Measurements from ENCODE around the gene RABGEF1.
"Not testable (repeated sequence)": the region's sequence is repeated elsewhere in the genome, so short reads cannot be mapped to it uniquely, and the experiment has no call there.

RABGEF1 gene

DNA sequence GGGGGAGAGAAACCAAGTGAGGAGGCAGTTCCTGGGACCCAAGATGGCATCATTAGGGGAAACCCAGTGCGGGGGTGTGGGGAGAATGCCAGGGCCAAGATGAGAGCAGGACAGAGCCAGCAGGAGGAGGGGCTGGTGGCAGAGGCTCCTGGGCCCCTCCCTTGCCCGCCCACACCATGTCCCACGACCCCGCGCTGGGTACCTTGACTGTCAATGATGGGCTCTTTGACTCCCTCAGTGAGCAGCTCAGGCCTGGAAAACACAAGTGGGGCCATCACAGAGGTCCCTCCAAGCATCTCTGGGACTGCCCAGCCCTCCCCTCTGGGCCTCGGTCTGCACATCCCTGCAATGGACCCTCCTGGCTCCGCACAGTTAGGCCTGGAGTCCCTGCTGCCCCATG, 75.4 kb downstream of the RABGEF1 start:
- H3K4me3 ChIP-seq (ENCODE audit: low read depth in 1 of 2, low read length in 1 of 2), result no peak overlapping the region
- H3K27ac ChIP-seq, result no peak overlapping the region
- TF ChIP-seq, protein P1, sequence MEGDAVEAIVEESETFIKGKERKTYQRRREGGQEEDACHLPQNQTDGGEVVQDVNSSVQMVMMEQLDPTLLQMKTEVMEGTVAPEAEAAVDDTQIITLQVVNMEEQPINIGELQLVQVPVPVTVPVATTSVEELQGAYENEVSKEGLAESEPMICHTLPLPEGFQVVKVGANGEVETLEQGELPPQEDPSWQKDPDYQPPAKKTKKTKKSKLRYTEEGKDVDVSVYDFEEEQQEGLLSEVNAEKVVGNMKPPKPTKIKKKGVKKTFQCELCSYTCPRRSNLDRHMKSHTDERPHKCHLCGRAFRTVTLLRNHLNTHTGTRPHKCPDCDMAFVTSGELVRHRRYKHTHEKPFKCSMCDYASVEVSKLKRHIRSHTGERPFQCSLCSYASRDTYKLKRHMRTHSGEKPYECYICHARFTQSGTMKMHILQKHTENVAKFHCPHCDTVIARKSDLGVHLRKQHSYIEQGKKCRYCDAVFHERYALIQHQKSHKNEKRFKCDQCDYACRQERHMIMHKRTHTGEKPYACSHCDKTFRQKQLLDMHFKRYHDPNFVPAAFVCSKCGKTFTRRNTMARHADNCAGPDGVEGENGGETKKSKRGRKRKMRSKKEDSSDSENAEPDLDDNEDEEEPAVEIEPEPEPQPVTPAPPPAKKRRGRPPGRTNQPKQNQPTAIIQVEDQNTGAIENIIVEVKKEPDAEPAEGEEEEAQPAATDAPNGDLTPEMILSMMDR (IDR thresholded peaks at IDR 0.05), result no peak
- H3K27me3 ChIP-seq, result no peaks in the 10 kb centered on the region
- peaks cover 7 to 8% of the 10 kb centered on the region in 2 experiments for H3K4me1 ChIP-seq (ENCODE audit: control insufficient read depth in 1 of 2, insufficient read depth in 1 of 2, low read depth in 1 of 2, low read length in 1 of 2)
- H3K36me3 ChIP-seq, result peaks cover 13% of the 10 kb centered on the region
- H3K9me3 ChIP-seq, result no peaks in the 10 kb centered on the region

DNA sequence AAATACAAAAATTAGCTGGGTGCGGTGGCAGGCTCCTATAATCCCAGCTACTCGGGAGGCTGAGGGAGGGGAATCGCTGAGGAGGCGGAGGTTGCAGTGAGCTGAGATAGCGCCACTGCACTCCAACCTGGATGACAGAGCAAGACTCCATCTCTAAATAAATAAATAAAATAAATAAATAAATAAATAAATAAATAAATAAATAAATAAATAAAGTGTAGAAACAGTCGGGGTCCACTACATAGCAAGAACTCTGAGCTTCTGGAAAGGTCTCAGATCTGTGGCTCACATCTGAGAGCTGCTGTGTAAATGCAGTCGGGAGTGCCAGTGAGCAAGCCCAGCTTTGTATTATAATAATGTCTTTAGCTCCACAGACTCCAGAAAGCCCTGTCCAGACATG, 76.1 kb downstream of the RABGEF1 start:
- not testable (repeated sequence) for H3K4me3 ChIP-seq (ENCODE audit: low read depth in 1 of 2, low read length in 1 of 2); H3K27me3 ChIP-seq; H3K36me3 ChIP-seq; H3K4me1 ChIP-seq (ENCODE audit: control insufficient read depth in 1 of 2, insufficient read depth in 1 of 2, low read depth in 1 of 2, low read length in 1 of 2); H3K9me3 ChIP-seq
- peak overlapping the region; percentile 57 for H3K27ac ChIP-seq

DNA sequence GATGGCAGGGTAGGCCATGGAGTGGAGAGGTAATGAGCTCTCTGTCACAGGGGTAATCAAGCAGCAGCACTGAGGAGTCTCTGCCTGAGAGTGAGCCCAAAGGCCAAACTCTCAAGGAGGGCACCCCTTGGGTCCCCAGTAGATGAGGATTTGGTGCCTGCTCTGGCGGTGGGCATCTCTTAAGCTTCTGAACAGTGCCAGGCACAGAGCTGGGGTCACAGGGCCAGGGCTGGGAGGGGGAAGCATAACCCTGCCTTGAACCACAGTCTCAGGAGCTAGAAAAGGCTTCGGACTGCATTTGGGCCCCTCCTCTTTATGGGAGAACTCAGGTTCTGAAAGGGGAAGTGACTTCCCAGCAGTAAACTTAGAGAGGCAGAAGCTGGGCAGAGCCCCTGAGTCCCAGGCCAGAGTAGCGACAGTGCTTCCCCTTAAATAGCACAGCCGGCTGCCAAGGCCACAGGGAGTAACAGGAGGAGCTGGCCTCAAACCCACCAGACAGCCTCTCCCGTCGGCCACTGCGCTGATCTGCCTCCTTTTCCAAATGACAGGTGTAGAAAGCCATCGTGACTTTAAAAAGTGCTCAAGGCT, 76.8 kb downstream of the RABGEF1 start:
- not testable (repeated sequence) for H3K9me3 ChIP-seq; H3K4me3 ChIP-seq (ENCODE audit: low read depth in 1 of 2, low read length in 1 of 2); H3K4me1 ChIP-seq (ENCODE audit: control insufficient read depth in 1 of 2, insufficient read depth in 1 of 2, low read depth in 1 of 2, low read length in 1 of 2); H3K27me3 ChIP-seq; H3K36me3 ChIP-seq
- H3K27ac ChIP-seq, result peak overlapping the region; percentile 57

DNA sequence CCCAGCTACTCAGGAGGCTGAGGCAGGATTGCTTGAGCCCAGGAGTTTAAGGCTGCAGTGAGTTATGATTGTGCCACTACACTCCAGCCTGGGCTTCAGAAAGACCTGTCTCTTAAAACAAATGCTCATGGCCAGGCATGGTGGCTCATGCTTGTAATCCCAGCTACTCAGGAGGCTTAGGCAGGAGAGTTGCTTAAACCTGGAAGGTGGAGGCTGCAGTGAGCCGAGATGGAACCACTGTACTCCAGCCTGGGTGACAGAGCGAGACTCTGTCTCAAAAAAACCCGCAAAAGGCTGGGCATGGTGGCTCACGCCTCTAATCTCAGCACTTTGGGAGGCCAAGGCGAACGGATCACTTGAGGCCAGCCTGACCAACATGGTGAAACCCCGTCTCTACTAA, 77.4 kb downstream of the RABGEF1 start:
- H3K4me1 ChIP-seq (ENCODE audit: control insufficient read depth in 1 of 2, insufficient read depth in 1 of 2, low read depth in 1 of 2, low read length in 1 of 2); H3K27ac ChIP-seq; H3K9me3 ChIP-seq; H3K36me3 ChIP-seq; H3K4me3 ChIP-seq (ENCODE audit: low read depth in 1 of 2, low read length in 1 of 2); H3K27me3 ChIP-seq: not testable (repeated sequence)

DNA sequence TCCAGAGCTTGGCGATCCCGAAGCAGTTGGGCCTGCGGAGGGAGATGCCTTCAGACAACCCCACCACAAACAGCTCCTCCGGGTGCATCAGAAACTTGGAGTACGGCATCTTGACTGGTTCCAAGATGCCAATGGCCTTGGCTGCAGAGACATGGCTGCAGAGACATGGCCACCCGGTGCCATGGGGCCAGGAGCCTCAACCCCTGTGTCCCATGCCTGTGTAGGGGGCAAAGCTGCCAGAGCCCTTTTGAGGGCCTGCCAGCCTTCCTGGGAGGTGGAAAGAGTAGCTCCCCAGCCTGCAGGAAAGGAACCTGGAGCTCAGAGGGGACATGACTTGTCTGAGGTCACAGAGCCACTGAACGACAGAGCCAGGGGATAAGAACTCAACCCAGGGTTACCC, 83.5 kb downstream of the RABGEF1 start:
- no peaks in the 10 kb centered on the region for H3K4me1 ChIP-seq (ENCODE audit: control insufficient read depth in 1 of 2, insufficient read depth in 1 of 2, low read depth in 1 of 2, low read length in 1 of 2)
- no peaks in the 10 kb centered on the region for H3K27me3 ChIP-seq
- peaks cover 7% of the 10 kb centered on the region for H3K9me3 ChIP-seq
- TF ChIP-seq, protein P1 (IDR thresholded peaks at IDR 0.05), result no peak
- no peak overlapping the region for H3K27ac ChIP-seq
- no peaks in the 10 kb centered on the region for H3K36me3 ChIP-seq
- no peak overlapping the region for H3K4me3 ChIP-seq (ENCODE audit: low read depth in 1 of 2, low read length in 1 of 2)

DNA sequence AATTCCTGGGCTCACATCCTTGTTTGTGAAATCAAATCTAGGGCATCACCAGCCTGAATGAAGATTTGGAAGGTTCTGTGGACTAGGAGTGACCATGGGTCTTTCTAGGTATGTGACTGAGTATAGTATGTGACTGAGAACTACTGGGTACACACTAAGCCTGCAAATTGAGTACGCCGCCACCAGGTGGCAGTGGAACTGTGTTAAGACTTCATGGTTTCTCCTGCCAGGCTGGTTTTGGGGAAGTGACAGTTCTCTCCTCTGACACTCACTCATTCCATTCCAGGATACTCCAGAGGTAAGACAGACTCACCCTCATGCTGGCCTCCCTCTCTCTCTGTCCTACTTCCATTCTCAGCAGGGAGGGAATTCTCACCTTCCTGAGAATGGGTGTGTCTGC, 85.0 kb downstream of the RABGEF1 start:
- not testable (repeated sequence) for H3K4me3 ChIP-seq (ENCODE audit: low read depth in 1 of 2, low read length in 1 of 2)
- TF ChIP-seq, protein P1 (IDR thresholded peaks at IDR 0.05), result peak; percentile 52

DNA sequence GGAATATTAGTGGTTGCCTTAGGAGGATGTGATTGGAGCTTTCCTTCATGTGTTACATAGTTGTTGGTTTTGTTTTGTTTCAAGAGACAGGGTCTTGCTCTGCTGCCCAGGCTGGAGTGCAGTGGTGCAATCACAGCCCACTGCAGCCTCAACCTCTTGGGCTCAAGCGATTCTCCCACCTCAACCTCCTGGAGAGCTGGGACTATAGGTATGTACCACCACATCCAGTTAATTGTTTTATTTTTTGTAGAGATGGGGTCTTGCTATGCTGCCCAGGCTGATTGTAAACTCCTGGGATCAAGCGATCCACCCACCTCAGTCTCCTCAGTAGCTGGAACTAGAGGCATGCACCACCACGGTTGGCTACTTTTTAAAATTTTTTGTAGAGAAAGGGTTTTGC, 86.1 kb downstream of the RABGEF1 start:
- H3K27ac ChIP-seq, result no peak overlapping the region

More for the DNA sequence above, 85.0 kb downstream of the RABGEF1 start:
- not testable (repeated sequence) for H3K4me1 ChIP-seq (ENCODE audit: control insufficient read depth in 1 of 2, insufficient read depth in 1 of 2, low read depth in 1 of 2, low read length in 1 of 2); H3K27me3 ChIP-seq; H3K9me3 ChIP-seq; H3K27ac ChIP-seq; H3K36me3 ChIP-seq

DNA sequence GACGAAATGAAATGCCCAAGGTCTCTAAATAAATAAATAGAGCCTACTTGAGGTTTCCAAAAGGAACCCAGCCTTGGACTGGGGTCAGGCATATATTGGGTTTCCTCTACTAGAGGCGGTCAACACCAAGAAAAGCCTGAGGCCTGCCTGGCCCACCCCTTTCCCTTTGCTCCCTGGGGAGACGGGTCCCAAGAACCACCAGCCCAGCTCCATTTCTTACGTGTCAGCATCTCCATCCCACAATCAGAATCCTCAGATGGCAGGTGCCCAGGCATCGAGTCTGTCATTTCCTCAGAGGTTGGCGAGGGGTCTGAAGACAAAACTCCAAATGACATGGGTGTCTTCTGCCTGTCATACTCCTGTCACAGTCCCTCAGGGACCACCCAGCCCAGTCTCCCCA, 90.4 kb downstream of the RABGEF1 start:
- H3K27ac ChIP-seq; H3K4me3 ChIP-seq (ENCODE audit: low read depth in 1 of 2, low read length in 1 of 2); H3K4me1 ChIP-seq (ENCODE audit: control insufficient read depth in 1 of 2, insufficient read depth in 1 of 2, low read depth in 1 of 2, low read length in 1 of 2); H3K36me3 ChIP-seq; H3K9me3 ChIP-seq; H3K27me3 ChIP-seq: not testable (repeated sequence)

More for the DNA sequence above, 86.1 kb downstream of the RABGEF1 start:
- no peaks in the 10 kb centered on the region for H3K4me1 ChIP-seq (ENCODE audit: control insufficient read depth in 1 of 2, insufficient read depth in 1 of 2, low read depth in 1 of 2, low read length in 1 of 2)
- peaks cover 7% of the 10 kb centered on the region for H3K9me3 ChIP-seq
- TF ChIP-seq, protein P1 (IDR thresholded peaks at IDR 0.05), result no peak
- H3K27me3 ChIP-seq, result no peaks in the 10 kb centered on the region
- no peak overlapping the region for H3K4me3 ChIP-seq (ENCODE audit: low read depth in 1 of 2, low read length in 1 of 2)
- H3K36me3 ChIP-seq, result no peaks in the 10 kb centered on the region

All from neutrophil (primary cell).